ENCODE measurements around the gene IP6K1. TPM values are rescaled to one million over a fixed set of nuclear protein-coding genes. Genes with fewer than 3 reads are reported as not detected.

The IP6K1 gene
- total and polyA plus RNA-seq, 2 donors (not counting 1 experiment from before 2014, with no cell fraction given) = 27.8 to 77.8 TPM

DNA sequence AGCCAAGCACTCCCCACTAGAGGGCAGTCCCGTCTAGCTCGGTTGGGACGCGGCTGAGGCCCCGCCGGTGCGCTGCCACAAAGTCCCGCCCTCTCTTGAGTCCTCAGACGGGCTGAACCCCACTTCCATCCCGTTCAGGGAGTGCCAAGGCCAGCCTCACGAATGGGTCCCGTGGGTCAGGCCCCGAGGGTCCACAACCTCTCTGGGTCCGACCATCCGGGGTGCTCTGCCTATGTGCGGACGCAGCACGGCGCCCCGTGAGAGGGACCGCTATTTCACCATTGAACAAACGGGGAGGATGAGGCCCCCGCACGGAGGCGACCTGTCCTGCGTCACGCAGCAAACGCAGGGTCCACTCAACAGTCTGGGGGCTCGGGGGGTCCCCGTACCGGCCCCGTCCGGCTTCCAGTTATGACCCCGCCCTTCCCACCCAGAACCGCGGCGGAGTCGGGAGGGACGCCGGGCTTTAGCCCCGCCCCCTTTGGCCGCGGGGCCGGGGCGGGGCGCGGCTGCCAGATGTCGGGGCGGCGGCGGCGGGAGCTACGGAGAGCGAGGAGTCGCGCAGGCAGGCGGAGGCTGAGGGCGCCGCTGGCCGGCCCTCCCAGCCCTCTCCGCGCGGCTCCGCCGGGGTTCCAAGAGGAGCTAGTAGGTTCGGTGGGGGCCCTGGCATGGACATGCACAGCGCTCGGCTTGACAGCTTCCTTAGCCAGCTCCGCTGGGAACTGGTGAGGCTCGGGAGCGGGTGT lies 16.6 kb upstream of the IP6K1 start, which contains the start of gene INKA1:
Gene INKA1, plus strand, starts transcription at position 543 of the 746 bp plus-strand sequence. Its CDS starts 132 bp downstream, at position 675.
- ATAC-seq (ENCODE audit: low read depth) (peak; percentile 63), DNase-seq (peak; percentile 94)
- Histone ChIP-seq H3K79me2 (ENCODE audit: control insufficient read depth, insufficient read depth, low read length) (peaks cover 10% of the 10 kb centered on the region), H3K9ac (ENCODE audit: low read length) (peak within 1 kb of the TSS; percentile 98), H3K36me3 (replicated peaks in 1 of 2; ENCODE audit: control extremely low read depth in 1 of 2, control insufficient read depth in 1 of 2, extremely low read depth in 1 of 2, insufficient read depth in 2 of 2, low read length in 1 of 2) (peaks cover 0 to 6% of the 10 kb centered on the region in 2 experiments), H4K20me1 (ENCODE audit: control insufficient read depth, insufficient read depth, low read length, poor library complexity, severe bottlenecking) (no peaks in the 10 kb centered on the region), H3K27me3 (replicated peaks in 1 of 4; ENCODE audit: control extremely low read depth in 1 of 4, control insufficient read depth in 3 of 4, insufficient read depth in 4 of 4, low read length in 3 of 4) (peaks cover 0 to 3% (median 0%) of the 10 kb centered on the region in 4 experiments), H3K4me1 (ENCODE audit: control insufficient read depth in 2 of 2, insufficient read depth in 2 of 2, low read length in 2 of 2) (peaks cover 42 to 47% of the 10 kb centered on the region in 2 donors), H2AFZ (ENCODE audit: insufficient read depth, low read depth, low read length, poor library complexity, severe bottlenecking) (peak within 1 kb of the TSS; percentile 90), H3K9me3 (ENCODE audit: control extremely low read depth in 1 of 3, control insufficient read depth in 2 of 3, insufficient read depth in 1 of 3, low read length in 2 of 3) (no peaks in the 10 kb centered on the region), H3K4me2 (replicated peaks; ENCODE audit: low read depth, low read length, poor library complexity, severe bottlenecking) (peak within 1 kb of the TSS; percentile 99), H3K4me3 (ENCODE audit: control extremely low read depth in 1 of 5, extremely low read depth in 1 of 5, insufficient read depth in 1 of 5, low read depth in 2 of 5, low read length in 4 of 5) (peak within 1 kb of the TSS; percentile 73 to 99 (median 95)), H3K27ac (ENCODE audit: low read length in 2 of 2) (peak within 1 kb of the TSS; percentile 91 to 97)
- WGBS (ENCODE audit: insufficient coverage) = under 1% methylated on average over 71 of the region's 71 CpGs
- ChIA-PET POLR2A (interaction anchor here (0.5 to 5.0 kb wide), 12 partner anchors 10 to 464 kb away, joined by 3 to 99 read pairs (median 5); partner anchors contain the start of genes AMIGO3, GMPPB, IP6K1 and UBA7), CTCF (interaction anchor here (0.6 to 15.1 kb wide), 20 partner anchors 11 to 1491 kb away, joined by 3 to 547 read pairs (median 4); partner anchors contain the start of genes AMIGO3, GNAI2, IP6K1 and UBA7)
- H3K27me3 Mint-ChIP-seq = peaks cover 5% of the 10 kb centered on the region
- H3K4me3 Mint-ChIP-seq = peak within 1 kb of the TSS; percentile 86
- intact Hi-C loops (cut with micrococcal nuclease) = loop anchor here (1.0 to 5.0 kb wide), 8 partner anchors 17 to 424 kb away; partner anchors contain the start of genes AMIGO3, IP6K1, RBM6 and TRAIP
- TF ChIP-seq, protein P1, sequence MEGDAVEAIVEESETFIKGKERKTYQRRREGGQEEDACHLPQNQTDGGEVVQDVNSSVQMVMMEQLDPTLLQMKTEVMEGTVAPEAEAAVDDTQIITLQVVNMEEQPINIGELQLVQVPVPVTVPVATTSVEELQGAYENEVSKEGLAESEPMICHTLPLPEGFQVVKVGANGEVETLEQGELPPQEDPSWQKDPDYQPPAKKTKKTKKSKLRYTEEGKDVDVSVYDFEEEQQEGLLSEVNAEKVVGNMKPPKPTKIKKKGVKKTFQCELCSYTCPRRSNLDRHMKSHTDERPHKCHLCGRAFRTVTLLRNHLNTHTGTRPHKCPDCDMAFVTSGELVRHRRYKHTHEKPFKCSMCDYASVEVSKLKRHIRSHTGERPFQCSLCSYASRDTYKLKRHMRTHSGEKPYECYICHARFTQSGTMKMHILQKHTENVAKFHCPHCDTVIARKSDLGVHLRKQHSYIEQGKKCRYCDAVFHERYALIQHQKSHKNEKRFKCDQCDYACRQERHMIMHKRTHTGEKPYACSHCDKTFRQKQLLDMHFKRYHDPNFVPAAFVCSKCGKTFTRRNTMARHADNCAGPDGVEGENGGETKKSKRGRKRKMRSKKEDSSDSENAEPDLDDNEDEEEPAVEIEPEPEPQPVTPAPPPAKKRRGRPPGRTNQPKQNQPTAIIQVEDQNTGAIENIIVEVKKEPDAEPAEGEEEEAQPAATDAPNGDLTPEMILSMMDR (IDR thresholded peaks at IDR 0.05) = peak; percentile 84
- TF ChIP-seq EZH2 (IDR thresholded peaks at IDR 0.05; ENCODE audit: borderline replicate concordance, insufficient read depth, low read depth, low read length, poor library complexity, severe bottlenecking) = no peak
- H3K4me1 Mint-ChIP-seq = peaks cover 52% of the 10 kb centered on the region
- H3K9me3 Mint-ChIP-seq (ENCODE audit: insufficient read depth) = no peaks in the 10 kb centered on the region
- H3K27ac Mint-ChIP-seq = peak within 1 kb of the TSS; percentile 98
